Esophagus squamous epithelium (tissue), 5 donors: ENCODE results near the gene B4GALNT4. TPM values are rescaled to one million over a fixed set of nuclear protein-coding genes. Genes with fewer than 3 reads are reported as not detected.

ENCODE experiments used
- DNase-seq: peaks from one replicate; lab custom pipeline; 2025; lab: John Stamatoyannopoulos, UW
- H3K27ac ChIP-seq, 4 donors: fragments of 200-600 bp; sonication (generic); one replicate each; pipeline ENCODE4 v1.5.1; 2016 to 2019; ENCODE audit warnings: mild to moderate bottlenecking in 1 of 4
- H3K27me3 ChIP-seq, 4 donors: fragments of 200-600 bp; sonication (generic); 1 replicate in 3 of 4; 2 replicates in 1 of 4; pipeline versions ENCODE4 v1.5.1 to v1.6.0; 2017 to 2021; ENCODE audit warnings: antibody characterized with exemption in 1 of 4
- H3K36me3 ChIP-seq, 3 donors: fragments of 200-600 bp; sonication (generic); one replicate each; pipeline ENCODE4 v1.5.1; 2016 to 2019
- H3K4me1 ChIP-seq, 3 donors: fragments of 200-600 bp; sonication (generic); one replicate each; pipeline ENCODE4 v1.5.1; 2017 to 2019
- H3K4me3 ChIP-seq, 4 donors: fragments of 200-600 bp; sonication (generic); 1 replicate in 3 of 4; 2 replicates in 1 of 4; pipeline ENCODE4 v1.5.1; 2016 to 2019; ENCODE audit warnings: mild to moderate bottlenecking in 2 of 4, moderate library complexity in 1 of 4
- H3K9me3 ChIP-seq, 3 donors: fragments of 200-600 bp; sonication (generic); one replicate each; pipeline ENCODE4 v1.5.1; 2016 to 2019
- CTCF ChIP-seq, 6 experiments: fragments of 450-650 bp in 4 of 6; fragments of 200-600 bp in 2 of 6; sonication (generic) in 2 of 6; IDR thresholded peaks; one replicate each; pipeline ENCODE4 v1.5.1; 2016 to 2019; ENCODE audit warnings: antibody characterized with exemption in 6 of 6, mild to moderate bottlenecking in 4 of 6, moderate library complexity in 4 of 6
- POLR2A ChIP-seq, 4 donors: fragments of 450-650 bp; IDR thresholded peaks; one replicate each; pipeline ENCODE4 v1.6.1; 2017; ENCODE audit warnings: antibody characterized with exemption in 4 of 4, mild to moderate bottlenecking in 4 of 4, moderate library complexity in 3 of 4
- WGBS, 2 donors: methylation state at CpG; one replicate each; pipeline ENCODE4 v1.1.5; 2018; 5-methylcytosine and 5-hydroxymethylcytosine counted together
- intact Hi-C: fragments of 100-400 bp; cut with DNase I; formaldehyde crosslinking; loops from one replicate; pipeline ENCODE4 v1.15.0; 2022
- total RNA-seq, 4 donors: library from RNA; depleted of rRNA; stranded (reverse); fragments of >200 nt; gene quantifications; one replicate each; pipeline ENCODE4 v1.1.0, GENCODE V29; 2016
- donor health status: DM: yes; HTN: yes; CAD: no.

B4GALNT4 gene
- total RNA-seq, 4 donors from 2014 or later: 0.97 to 7.9 (median 3.3) TPM

DNA sequence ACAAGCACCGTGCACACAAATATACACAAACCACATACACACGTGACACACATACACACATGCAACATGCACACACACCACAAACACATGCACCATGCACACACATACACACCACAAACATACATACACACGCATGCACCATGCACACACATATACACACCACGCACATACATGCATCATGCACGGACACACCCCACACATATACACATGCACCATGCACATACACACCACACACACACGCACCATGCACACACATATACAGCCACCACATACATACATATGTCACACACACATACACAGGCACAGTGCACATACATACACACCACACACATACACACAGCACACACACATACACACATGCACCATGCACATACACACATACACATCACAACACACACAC is 12.7 kb upstream of the B4GALNT4 start:
- TF ChIP-seq POLR2A (IDR thresholded peaks at IDR 0.05) (no peak), CTCF (IDR thresholded peaks at IDR 0.05) (no peak)
- WGBS, 2 donors: 74 to 78% methylated on average over 6 of the region's 6 CpGs
- intact Hi-C loops: no loop called here

DNA sequence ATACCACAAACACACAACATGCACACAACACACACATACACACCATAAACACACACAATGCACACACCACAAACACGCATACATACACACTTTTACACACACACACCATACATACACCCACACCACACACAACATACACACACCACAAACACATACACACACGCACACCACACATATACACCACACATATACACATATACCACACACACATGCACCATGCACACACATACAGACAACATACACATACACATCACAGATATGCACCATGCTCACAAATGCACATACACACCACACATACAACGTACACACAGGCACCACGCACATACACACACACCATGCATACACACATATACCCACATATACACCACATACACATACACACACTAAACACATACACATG is 11.7 kb upstream of the B4GALNT4 start:
- no peaks in the 10 kb centered on the region for H3K36me3 ChIP-seq
- no peak overlapping the region for H3K4me3 ChIP-seq
- 91 to 93% methylated on average over 4 of the region's 4 CpGs for WGBS, 2 donors
- no peak for DNase-seq
- H3K9me3 ChIP-seq: peaks cover 0 to 12% (median 0%) of the 10 kb centered on the region in 3 donors
- TF ChIP-seq POLR2A (IDR thresholded peaks at IDR 0.05) (no peak), CTCF (IDR thresholded peaks at IDR 0.05) (no peak)
- intact Hi-C loops: no loop called here
- peaks cover 21 to 42% (median 33%) of the 10 kb centered on the region in 3 donors for H3K4me1 ChIP-seq
- no peak overlapping the region for H3K27ac ChIP-seq
- peaks cover 0 to 34% (median 0%) of the 10 kb centered on the region in 4 donors for H3K27me3 ChIP-seq

More for the DNA sequence above, 12.7 kb upstream of the B4GALNT4 start:
- Histone ChIP-seq H3K27ac (no peak overlapping the region), H3K9me3 (peaks cover 0 to 10% (median 0%) of the 10 kb centered on the region in 3 donors), H3K36me3 (no peaks in the 10 kb centered on the region), H3K4me3 (no peak overlapping the region), H3K27me3 (peaks cover 0 to 40% (median 0%) of the 10 kb centered on the region in 4 donors), H3K4me1 (peaks cover 21 to 47% (median 36%) of the 10 kb centered on the region in 3 donors)
- no peak for DNase-seq

GRCh38 chr11:358129-358800 is 11.0 kb upstream of the B4GALNT4 start:
- intact Hi-C loops: no loop called here
- peaks cover 0 to 34% (median 0%) of the 10 kb centered on the region in 4 donors for H3K27me3 ChIP-seq
- H3K9me3 ChIP-seq: peaks cover 0 to 12% (median 0%) of the 10 kb centered on the region in 3 donors
- H3K27ac ChIP-seq: no peak overlapping the region
- TF ChIP-seq CTCF (IDR thresholded peaks at IDR 0.05) (no peak), POLR2A (IDR thresholded peaks at IDR 0.05) (no peak)
- peaks cover 14 to 35% (median 26%) of the 10 kb centered on the region in 3 donors for H3K4me1 ChIP-seq
- WGBS, 2 donors: 37 to 53% methylated on average over 28 to 29 of the region's 34 CpGs
- H3K36me3 ChIP-seq: no peaks in the 10 kb centered on the region
- H3K4me3 ChIP-seq: no peak overlapping the region
- DNase-seq: no peak

DNA sequence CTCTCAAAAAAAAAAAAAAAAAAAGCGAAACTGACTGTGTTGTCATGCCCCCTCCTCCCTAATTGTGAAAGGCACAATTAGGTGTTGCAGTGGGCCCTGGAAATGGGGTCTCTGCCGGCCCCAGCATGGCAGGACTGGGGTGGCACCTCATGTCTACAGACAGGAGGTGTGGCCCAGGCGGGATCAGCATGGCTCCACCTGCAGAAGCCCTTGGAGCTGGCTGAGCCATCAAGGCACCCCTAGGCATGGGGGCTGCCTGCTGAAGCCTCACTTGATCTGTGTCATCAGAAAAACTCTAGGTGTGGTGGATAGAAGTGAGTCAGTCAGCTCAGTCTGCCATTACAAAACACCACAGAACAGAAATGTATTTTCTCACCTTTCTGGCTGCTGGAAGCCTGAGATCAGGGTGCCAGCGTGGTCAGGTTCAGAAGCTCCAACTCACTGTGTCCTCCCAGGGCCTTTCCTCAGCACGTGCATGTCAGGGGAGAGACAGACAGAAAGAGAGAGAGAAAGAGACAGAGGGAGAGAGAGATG is 10.1 kb upstream of the B4GALNT4 start:
- intact Hi-C loops: no loop called here
- TF ChIP-seq CTCF (IDR thresholded peaks at IDR 0.05): no peak
- TF ChIP-seq POLR2A (IDR thresholded peaks at IDR 0.05): no peak
- Histone ChIP-seq H3K9me3 (peaks cover 0 to 12% (median 0%) of the 10 kb centered on the region in 3 donors), H3K4me1 (peaks cover 16 to 29% (median 19%) of the 10 kb centered on the region in 3 donors), H3K27ac (no peak overlapping the region), H3K36me3 (no peaks in the 10 kb centered on the region), H3K4me3 (no peak overlapping the region), H3K27me3 (peaks cover 0 to 37% (median 0%) of the 10 kb centered on the region in 4 donors)
- DNase-seq: no peak
- 46 to 75% methylated on average over 3 to 4 of the region's 5 CpGs for WGBS, 2 donors
